Loucy (cell line): ENCODE data around the gene SAP30BP.

Experiments used
- EZH2phosphoT487 ChIP-seq: fragments of 200-600 bp; IDR thresholded peaks from 2 replicates; pipeline ENCODE4 v1.6.1; 2018; ENCODE audit warnings: antibody characterized with exemption, mild to moderate bottlenecking, moderate library complexity, borderline replicate concordance
- TF ChIP-seq, protein P1 (sequence below): fragments of 200-600 bp; sonication (generic); conservative IDR thresholded peaks from 2 replicates; pipeline ENCODE4 v1.5.1; 2014; ENCODE audit warnings: mild to moderate bottlenecking, antibody characterized with exemption, low read length

DNA sequence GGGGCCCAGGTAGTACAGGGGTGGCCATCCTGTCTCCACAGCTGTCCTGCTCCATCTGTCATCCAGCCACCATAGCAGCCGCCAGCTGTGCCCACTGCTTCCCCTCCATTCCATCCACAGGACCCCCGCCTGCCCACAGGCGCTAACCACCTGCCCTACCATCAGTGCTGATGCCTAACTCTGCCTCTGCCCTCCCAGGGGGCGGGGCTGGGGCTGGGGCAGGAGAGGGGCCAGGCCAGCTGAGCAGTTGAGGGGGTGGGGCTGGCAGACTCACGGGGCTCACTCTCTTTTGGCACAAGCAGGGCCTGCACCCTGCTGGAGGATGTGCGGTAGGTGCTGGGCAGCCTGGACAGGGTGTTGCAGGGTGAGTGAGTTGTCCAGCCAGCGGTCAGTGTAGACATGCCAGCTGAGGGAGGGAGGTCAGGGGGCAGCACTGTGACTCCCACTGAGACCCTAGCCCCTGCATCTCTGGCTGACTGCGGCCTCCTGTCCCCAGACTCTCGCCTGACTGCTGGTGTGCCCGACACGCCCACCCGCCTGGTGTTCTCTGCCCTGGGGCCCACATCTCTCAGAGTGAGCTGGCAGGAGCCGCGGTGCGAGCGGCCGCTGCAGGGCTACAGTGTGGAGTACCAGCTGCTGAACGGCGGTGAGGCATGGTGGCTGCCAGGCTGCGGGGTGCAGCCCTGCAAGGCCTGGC is 88.2 kb downstream of the SAP30BP start:
- TF ChIP-seq, protein P1, sequence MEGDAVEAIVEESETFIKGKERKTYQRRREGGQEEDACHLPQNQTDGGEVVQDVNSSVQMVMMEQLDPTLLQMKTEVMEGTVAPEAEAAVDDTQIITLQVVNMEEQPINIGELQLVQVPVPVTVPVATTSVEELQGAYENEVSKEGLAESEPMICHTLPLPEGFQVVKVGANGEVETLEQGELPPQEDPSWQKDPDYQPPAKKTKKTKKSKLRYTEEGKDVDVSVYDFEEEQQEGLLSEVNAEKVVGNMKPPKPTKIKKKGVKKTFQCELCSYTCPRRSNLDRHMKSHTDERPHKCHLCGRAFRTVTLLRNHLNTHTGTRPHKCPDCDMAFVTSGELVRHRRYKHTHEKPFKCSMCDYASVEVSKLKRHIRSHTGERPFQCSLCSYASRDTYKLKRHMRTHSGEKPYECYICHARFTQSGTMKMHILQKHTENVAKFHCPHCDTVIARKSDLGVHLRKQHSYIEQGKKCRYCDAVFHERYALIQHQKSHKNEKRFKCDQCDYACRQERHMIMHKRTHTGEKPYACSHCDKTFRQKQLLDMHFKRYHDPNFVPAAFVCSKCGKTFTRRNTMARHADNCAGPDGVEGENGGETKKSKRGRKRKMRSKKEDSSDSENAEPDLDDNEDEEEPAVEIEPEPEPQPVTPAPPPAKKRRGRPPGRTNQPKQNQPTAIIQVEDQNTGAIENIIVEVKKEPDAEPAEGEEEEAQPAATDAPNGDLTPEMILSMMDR, result no peak
- no peak for TF ChIP-seq EZH2phosphoT487
